CD8-positive, alpha-beta memory T cell (primary cell): ENCODE results near the gene S1PR3. TPM values are rescaled to one million over a fixed set of nuclear protein-coding genes. Genes with fewer than 3 reads are reported as not detected.

Experiments used
- CTCF ChIA-PET: fragments of 350-600 bp; sonication (Branson Sonifier 250); formaldehyde crosslinking; loops from one replicate; lab custom pipeline; 2021; ENCODE audit warnings: antibody characterized with exemption; lab: Charles Lee
- POLR2A ChIA-PET: fragments of 350-600 bp; sonication (Branson Sonifier 250); formaldehyde crosslinking; loops from one replicate; lab custom pipeline; 2021; ENCODE audit warnings: antibody characterized with exemption; lab: Charles Lee
- DNase-seq, 5 donors: peaks; one replicate each; pipeline versions ENCODE4 v3.0.0 to v3.0.0-alpha.2; 2020 to 2022; ENCODE audit warnings: mixed read lengths in 1 of 5
- H3K27ac ChIP-seq: one replicate; pipeline ENCODE4 v1.7.0; 2013; ENCODE audit warnings: low read depth, mild to moderate bottlenecking, low read length, moderate library complexity
- H3K27me3 ChIP-seq: 2 replicates; pipeline ENCODE4 v1.7.0; 2013; ENCODE audit warnings: low read length, mild to moderate bottlenecking; ENCODE audit not compliant: insufficient read depth, poor library complexity, severe bottlenecking
- H3K36me3 ChIP-seq: 2 replicates; pipeline ENCODE4 v1.7.0; 2013; ENCODE audit warnings: mild to moderate bottlenecking, low read length, moderate library complexity; ENCODE audit not compliant: insufficient read depth
- H3K4me1 ChIP-seq: 2 replicates; pipeline ENCODE4 v1.7.0; 2013; ENCODE audit warnings: mild to moderate bottlenecking, low read length, moderate library complexity; ENCODE audit not compliant: insufficient read depth
- H3K4me3 ChIP-seq: 2 replicates; pipeline ENCODE4 v1.7.0; 2013; ENCODE audit warnings: mild to moderate bottlenecking, low read length
- H3K9me3 ChIP-seq: 2 replicates; pipeline ENCODE4 v1.7.0; 2013; ENCODE audit warnings: mild to moderate bottlenecking, low read length
- H3K27ac Mint-ChIP-seq, 8 donors: one replicate each; pipeline ENCODE4 v1.8.0; 2020 to 2021; ENCODE audit warnings: mixed read lengths in 8 of 8, mild to moderate bottlenecking in 6 of 8, inconsistent platforms in 3 of 8, moderate library complexity in 3 of 8
- H3K27me3 Mint-ChIP-seq, 2 donors: one replicate each; pipeline ENCODE4 v1.8.0; 2020 to 2021; ENCODE audit warnings: mixed read lengths in 2 of 2, mild to moderate bottlenecking in 1 of 2, moderate library complexity in 1 of 2
- H3K36me3 Mint-ChIP-seq, 3 donors: one replicate each; pipeline ENCODE4 v1.8.0; 2020 to 2021; ENCODE audit warnings: mixed read lengths in 3 of 3, inconsistent platforms in 1 of 3, mild to moderate bottlenecking in 1 of 3
- H3K4me1 Mint-ChIP-seq, 3 donors: one replicate each; pipeline ENCODE4 v1.8.0; 2020 to 2021; ENCODE audit warnings: mixed read lengths in 3 of 3, inconsistent platforms in 1 of 3, mild to moderate bottlenecking in 1 of 3
- H3K4me3 Mint-ChIP-seq, 7 donors: one replicate each; pipeline ENCODE4 v1.8.0; 2020 to 2021; ENCODE audit warnings: mixed read lengths in 7 of 7, mild to moderate bottlenecking in 6 of 7, moderate library complexity in 4 of 7, inconsistent platforms in 2 of 7
- H3K9me3 Mint-ChIP-seq, 5 donors: one replicate each; pipeline ENCODE4 v1.8.0; 2020 to 2022; ENCODE audit warnings: mixed read lengths in 5 of 5, mild to moderate bottlenecking in 3 of 5, moderate library complexity in 2 of 5, inconsistent platforms in 1 of 5
- polyA plus RNA-seq: library from polyadenylated mRNA; unstranded; fragments of 300-500 nt; fragmentation: Illumina TruSeq; gene quantifications from one replicate; pipeline ENCODE4 v1.2.3, GENCODE V29; 2021
- total RNA-seq, 2 experiments: library from RNA; stranded (reverse); gene quantifications; one replicate each; pipeline ENCODE4 v1.2.3, GENCODE V29; 2021

The S1PR3 gene
- total and polyA plus RNA-seq, 3 experiments from 2014 or later = 0.80 to 0.90 TPM; not detected in 1

DNA sequence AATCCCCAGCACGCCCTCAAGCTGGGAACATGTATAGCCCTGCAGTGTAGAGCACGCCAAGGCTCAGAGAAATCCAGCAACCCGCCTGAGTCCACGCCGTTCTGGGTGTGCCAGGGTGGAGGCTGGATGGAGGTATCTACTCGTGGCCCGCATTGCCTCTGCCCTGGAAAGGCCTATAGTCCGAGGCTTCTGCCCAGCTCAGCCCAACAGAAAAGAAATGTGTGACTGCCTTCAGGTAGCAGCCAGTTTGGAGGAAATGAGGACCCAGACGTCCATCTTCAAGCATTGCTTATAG lies 18.2 kb downstream of the S1PR3 start:
- Mint-ChIP-seq H3K4me1 (no peaks in the 10 kb centered on the region), H3K27me3 (peaks cover 2 to 27% of the 10 kb centered on the region in 2 donors), H3K27ac (no peak overlapping the region), H3K9me3 (no peaks in the 10 kb centered on the region), H3K4me3 (no peak overlapping the region), H3K36me3 (no peaks in the 10 kb centered on the region)
- CTCF ChIA-PET = no interaction called here
- H3K9me3 ChIP-seq = no peaks in the 10 kb centered on the region
- H3K4me3 ChIP-seq = no peak overlapping the region
- H3K27ac ChIP-seq = no peak overlapping the region
- no peak for DNase-seq
- no peaks in the 10 kb centered on the region for H3K4me1 ChIP-seq
- H3K27me3 ChIP-seq = no peaks in the 10 kb centered on the region
- H3K36me3 ChIP-seq = no peaks in the 10 kb centered on the region
- POLR2A ChIA-PET = no interaction called here

DNA sequence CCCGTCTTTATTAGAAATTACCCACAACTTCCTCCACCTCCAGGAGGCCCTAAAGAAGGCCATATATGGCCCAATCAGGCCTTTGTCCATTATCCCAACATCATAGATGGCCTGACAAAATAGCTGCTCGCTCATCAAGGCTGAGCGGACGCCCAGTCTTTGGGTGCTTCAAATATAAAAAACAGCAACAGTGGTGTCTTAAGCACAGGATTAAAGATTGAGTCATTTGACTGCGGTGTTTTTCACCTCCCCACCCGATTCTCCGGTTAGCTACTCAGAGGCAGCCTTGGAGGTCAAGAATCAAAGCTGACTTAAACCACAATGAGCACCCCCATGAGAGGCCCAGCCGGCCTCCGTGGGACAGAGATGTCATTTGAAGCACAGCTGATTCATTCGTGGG lies 18.8 kb downstream of the S1PR3 start:
- Mint-ChIP-seq H3K4me3 (no peak overlapping the region), H3K9me3 (no peaks in the 10 kb centered on the region), H3K36me3 (no peaks in the 10 kb centered on the region), H3K27me3 (peaks cover 5 to 30% of the 10 kb centered on the region in 2 donors), H3K27ac (no peak overlapping the region), H3K4me1 (no peaks in the 10 kb centered on the region)
- Histone ChIP-seq H3K4me3 (no peak overlapping the region), H3K27ac (no peak overlapping the region), H3K4me1 (no peaks in the 10 kb centered on the region), H3K36me3 (no peaks in the 10 kb centered on the region), H3K27me3 (no peaks in the 10 kb centered on the region), H3K9me3 (no peaks in the 10 kb centered on the region)
- no peak for DNase-seq
- ChIA-PET POLR2A (no interaction called here), CTCF (interaction anchor here (1.4 kb wide), 1 partner anchor 13 kb away, joined by 3 read pairs; no protein-coding TSS in a partner anchor)

DNA sequence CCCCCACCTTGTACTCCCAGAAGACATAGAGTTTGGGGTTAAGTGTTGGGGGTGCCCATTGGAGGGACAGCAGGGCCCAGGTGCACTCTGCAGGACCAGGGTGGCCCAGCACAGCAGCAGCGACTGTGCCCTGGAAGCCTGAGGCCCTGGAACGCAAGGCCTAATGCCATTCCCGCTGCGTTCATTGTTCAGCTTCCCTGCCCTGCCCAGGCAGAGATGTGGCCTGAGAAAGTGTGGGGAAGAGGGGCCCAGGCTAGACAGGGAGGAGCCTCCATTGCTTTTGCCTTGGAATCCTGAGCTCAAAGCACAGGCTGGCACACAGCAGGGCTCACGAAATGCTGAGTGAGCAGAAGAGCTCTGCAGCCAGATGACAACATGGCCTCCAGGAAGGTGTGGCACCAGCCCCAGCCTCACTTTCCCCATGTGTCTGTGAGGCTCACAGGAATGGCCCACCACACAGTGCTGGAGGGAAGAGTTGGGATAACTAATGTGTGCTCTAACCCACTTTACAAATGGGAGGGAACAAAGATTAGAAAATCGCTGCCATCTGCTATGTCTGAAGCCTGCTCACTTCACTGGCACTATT lies 19.4 kb downstream of the S1PR3 start:
- Mint-ChIP-seq H3K9me3 (no peaks in the 10 kb centered on the region), H3K27ac (no peak overlapping the region), H3K4me3 (no peak overlapping the region), H3K36me3 (no peaks in the 10 kb centered on the region), H3K27me3 (peaks cover 5 to 24% of the 10 kb centered on the region in 2 donors), H3K4me1 (no peaks in the 10 kb centered on the region)
- ChIA-PET CTCF (interaction anchor here (1.4 kb wide), 1 partner anchor 14 kb away, joined by 3 read pairs; no protein-coding TSS in a partner anchor), POLR2A (no interaction called here)
- no peak overlapping the region for H3K4me3 ChIP-seq
- no peaks in the 10 kb centered on the region for H3K27me3 ChIP-seq
- H3K36me3 ChIP-seq = no peaks in the 10 kb centered on the region
- DNase-seq = no peak
- no peak overlapping the region for H3K27ac ChIP-seq
- H3K4me1 ChIP-seq = no peaks in the 10 kb centered on the region
- no peaks in the 10 kb centered on the region for H3K9me3 ChIP-seq

- Histone ChIP-seq H3K27me3 (no peaks in the 10 kb centered on the region), H3K4me3 (no peak overlapping the region), H3K36me3 (no peaks in the 10 kb centered on the region), H3K4me1 (no peaks in the 10 kb centered on the region), H3K9me3 (no peaks in the 10 kb centered on the region), H3K27ac (no peak overlapping the region)
- peaks cover 5 to 19% of the 10 kb centered on the region in 2 donors for H3K27me3 Mint-ChIP-seq
- ChIA-PET POLR2A (no interaction called here), CTCF (no interaction called here)
- no peak overlapping the region for H3K27ac Mint-ChIP-seq
- H3K4me3 Mint-ChIP-seq = no peak overlapping the region
- DNase-seq = no peak
- no peaks in the 10 kb centered on the region for H3K36me3 Mint-ChIP-seq
- no peaks in the 10 kb centered on the region for H3K4me1 Mint-ChIP-seq
- H3K9me3 Mint-ChIP-seq = no peaks in the 10 kb centered on the region
Observed at GRCh38 chr9:89011683-89012082, 20.4 kb downstream of the S1PR3 start.

GRCh38 chr9:89012294-89013042 lies 21.2 kb downstream of the S1PR3 start:
- Mint-ChIP-seq H3K4me3 (no peak overlapping the region), H3K9me3 (no peaks in the 10 kb centered on the region), H3K27me3 (peaks cover 5 to 22% of the 10 kb centered on the region in 2 donors), H3K4me1 (no peaks in the 10 kb centered on the region), H3K27ac (no peak overlapping the region), H3K36me3 (no peaks in the 10 kb centered on the region)
- ChIA-PET CTCF (no interaction called here), POLR2A (no interaction called here)
- Histone ChIP-seq H3K36me3 (no peaks in the 10 kb centered on the region), H3K27me3 (no peaks in the 10 kb centered on the region), H3K4me1 (no peaks in the 10 kb centered on the region), H3K27ac (no peak overlapping the region), H3K9me3 (no peaks in the 10 kb centered on the region), H3K4me3 (no peak overlapping the region)
- DNase-seq = no peak

- H3K4me3 Mint-ChIP-seq = no peak overlapping the region
- no peaks in the 10 kb centered on the region for H3K9me3 Mint-ChIP-seq
- H3K36me3 Mint-ChIP-seq = no peaks in the 10 kb centered on the region
- H3K9me3 ChIP-seq = no peaks in the 10 kb centered on the region
- H3K4me1 ChIP-seq = no peaks in the 10 kb centered on the region
- H3K4me3 ChIP-seq = no peak overlapping the region
- H3K36me3 ChIP-seq = no peaks in the 10 kb centered on the region
- POLR2A ChIA-PET = no interaction called here
- CTCF ChIA-PET = no interaction called here
- DNase-seq = no peak
- H3K27me3 Mint-ChIP-seq = peaks cover 5 to 22% of the 10 kb centered on the region in 2 donors
- H3K27ac ChIP-seq = no peak overlapping the region
- no peaks in the 10 kb centered on the region for H3K27me3 ChIP-seq
- no peaks in the 10 kb centered on the region for H3K4me1 Mint-ChIP-seq
- no peak overlapping the region for H3K27ac Mint-ChIP-seq
Observed at GRCh38 chr9:89013660-89014059, 22.4 kb downstream of the S1PR3 start.

DNA sequence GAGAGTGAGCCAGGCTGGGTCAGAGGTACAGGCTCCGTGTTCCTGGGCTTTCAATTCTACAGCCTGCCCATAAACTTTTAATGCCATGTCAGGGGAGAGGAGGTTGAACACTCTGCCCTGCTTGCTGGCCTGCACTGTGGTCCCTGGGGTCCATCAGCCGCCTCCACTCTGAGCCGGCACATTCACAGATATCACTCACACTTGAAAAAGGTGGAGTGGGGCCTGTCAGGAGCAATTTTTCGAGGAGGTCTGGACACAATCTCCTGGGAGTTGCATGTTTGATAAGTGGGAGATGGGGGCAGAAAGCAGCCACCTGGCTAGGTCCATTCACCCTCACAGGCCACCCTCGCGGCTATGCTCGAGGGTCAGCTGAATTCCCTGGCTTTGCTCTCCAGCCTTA lies 22.9 kb downstream of the S1PR3 start:
- Mint-ChIP-seq H3K9me3 (no peaks in the 10 kb centered on the region), H3K4me1 (no peaks in the 10 kb centered on the region), H3K27ac (no peak overlapping the region), H3K36me3 (no peaks in the 10 kb centered on the region), H3K27me3 (peaks cover 5 to 22% of the 10 kb centered on the region in 2 donors), H3K4me3 (no peak overlapping the region)
- Histone ChIP-seq H3K4me1 (no peaks in the 10 kb centered on the region), H3K9me3 (no peaks in the 10 kb centered on the region), H3K27me3 (no peaks in the 10 kb centered on the region), H3K4me3 (no peak overlapping the region), H3K36me3 (no peaks in the 10 kb centered on the region), H3K27ac (no peak overlapping the region)
- CTCF ChIA-PET = no interaction called here
- no peak for DNase-seq
- POLR2A ChIA-PET = no interaction called here

DNA sequence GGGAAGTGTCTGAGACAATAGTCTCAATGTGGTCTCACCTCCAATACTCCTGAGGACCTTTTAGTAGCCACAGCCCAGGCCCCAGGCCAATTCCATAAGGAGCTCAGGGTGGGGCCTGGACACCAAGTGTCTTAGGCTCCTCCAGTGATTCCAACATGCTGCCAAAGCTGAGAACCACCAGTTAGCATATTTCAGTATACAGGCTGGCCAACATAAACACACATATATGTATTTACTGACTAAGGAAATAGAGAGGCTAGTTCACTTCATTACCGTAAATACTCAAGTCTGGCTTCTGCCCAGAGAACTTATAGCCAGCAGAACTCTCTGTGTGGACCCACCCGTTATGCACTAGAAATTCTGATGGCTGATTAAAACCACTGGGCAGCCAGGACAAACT lies 24.1 kb downstream of the S1PR3 start:
- ChIA-PET CTCF (no interaction called here), POLR2A (no interaction called here)
- no peak overlapping the region for H3K27ac Mint-ChIP-seq
- Histone ChIP-seq H3K36me3 (no peaks in the 10 kb centered on the region), H3K4me1 (no peaks in the 10 kb centered on the region), H3K9me3 (no peaks in the 10 kb centered on the region), H3K27ac (no peak overlapping the region), H3K4me3 (no peak overlapping the region), H3K27me3 (no peaks in the 10 kb centered on the region)
- no peaks in the 10 kb centered on the region for H3K4me1 Mint-ChIP-seq
- no peaks in the 10 kb centered on the region for H3K36me3 Mint-ChIP-seq
- peaks cover 5 to 22% of the 10 kb centered on the region in 2 donors for H3K27me3 Mint-ChIP-seq
- DNase-seq = no peak
- no peak overlapping the region for H3K4me3 Mint-ChIP-seq
- H3K9me3 Mint-ChIP-seq = no peaks in the 10 kb centered on the region
